ENCODE results near the gene HDHD5.

DNA sequence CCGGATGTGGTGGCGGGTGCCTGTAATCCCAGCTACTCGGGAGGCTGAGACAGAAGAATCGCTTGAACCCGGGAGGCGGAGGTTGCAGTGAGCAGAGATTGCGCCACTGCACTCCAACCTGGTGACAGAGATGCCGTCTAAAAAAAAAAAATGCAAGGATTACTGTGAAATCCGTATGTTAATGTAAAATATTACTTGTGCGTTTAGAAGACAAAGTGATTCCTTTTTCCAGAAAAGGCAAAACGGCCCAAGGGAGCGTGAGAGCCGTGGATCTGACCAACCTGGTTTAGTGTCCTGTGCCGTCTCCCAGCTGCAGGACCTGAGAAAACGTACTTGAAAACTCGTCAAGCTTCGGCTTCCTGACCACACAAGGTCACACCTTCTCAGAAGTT is 905 bp downstream of the HDHD5 start:
- TF ChIP-seq EZH2 (IDR thresholded peaks at IDR 0.05; ENCODE audit: insufficient read depth, low read length): no peak
- TF ChIP-seq, protein P1, sequence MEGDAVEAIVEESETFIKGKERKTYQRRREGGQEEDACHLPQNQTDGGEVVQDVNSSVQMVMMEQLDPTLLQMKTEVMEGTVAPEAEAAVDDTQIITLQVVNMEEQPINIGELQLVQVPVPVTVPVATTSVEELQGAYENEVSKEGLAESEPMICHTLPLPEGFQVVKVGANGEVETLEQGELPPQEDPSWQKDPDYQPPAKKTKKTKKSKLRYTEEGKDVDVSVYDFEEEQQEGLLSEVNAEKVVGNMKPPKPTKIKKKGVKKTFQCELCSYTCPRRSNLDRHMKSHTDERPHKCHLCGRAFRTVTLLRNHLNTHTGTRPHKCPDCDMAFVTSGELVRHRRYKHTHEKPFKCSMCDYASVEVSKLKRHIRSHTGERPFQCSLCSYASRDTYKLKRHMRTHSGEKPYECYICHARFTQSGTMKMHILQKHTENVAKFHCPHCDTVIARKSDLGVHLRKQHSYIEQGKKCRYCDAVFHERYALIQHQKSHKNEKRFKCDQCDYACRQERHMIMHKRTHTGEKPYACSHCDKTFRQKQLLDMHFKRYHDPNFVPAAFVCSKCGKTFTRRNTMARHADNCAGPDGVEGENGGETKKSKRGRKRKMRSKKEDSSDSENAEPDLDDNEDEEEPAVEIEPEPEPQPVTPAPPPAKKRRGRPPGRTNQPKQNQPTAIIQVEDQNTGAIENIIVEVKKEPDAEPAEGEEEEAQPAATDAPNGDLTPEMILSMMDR (IDR thresholded peaks at IDR 0.05; ENCODE audit: insufficient read depth, low read depth, low read length): no peak
